ENCODE data around the gene XXYLT1.

Gene XXYLT1

DNA sequence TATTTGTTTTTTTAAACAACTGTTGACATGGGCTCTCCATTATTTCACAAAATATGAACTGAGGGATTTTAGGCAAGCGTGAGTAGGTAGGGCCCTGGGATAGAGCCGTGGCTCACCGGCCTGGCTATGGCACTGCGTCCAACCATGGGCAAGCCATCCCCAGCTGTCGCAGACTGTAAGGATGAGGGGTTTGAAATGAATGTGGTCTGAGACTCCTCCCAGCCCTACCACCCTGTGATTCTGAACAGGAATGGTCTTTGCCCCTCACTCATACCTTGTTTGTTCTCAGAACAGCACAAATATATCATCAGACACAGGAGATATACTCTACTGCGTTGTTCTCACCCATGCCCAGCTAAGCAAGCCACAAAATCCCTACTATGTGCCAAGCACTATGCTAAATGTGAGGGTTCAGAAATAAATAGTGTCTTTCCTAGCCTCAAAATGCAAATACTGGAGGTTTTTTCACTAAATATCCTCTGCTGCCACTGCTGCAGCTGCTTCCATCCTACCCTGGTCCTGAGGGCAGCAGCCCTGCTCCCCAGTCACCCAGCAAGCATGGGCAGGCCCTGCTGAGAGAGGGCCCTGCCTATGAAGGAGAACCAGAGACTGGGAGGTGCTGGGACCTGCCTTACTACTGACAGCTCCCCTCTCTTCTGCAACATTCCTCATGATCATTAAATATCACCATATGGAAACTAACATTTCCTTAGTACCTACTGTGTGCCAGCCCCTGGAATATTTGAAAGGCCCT is 102.8 kb downstream of the XXYLT1 start:
- no peak for DNase-seq (ENCODE audit: low spot score)

DNA sequence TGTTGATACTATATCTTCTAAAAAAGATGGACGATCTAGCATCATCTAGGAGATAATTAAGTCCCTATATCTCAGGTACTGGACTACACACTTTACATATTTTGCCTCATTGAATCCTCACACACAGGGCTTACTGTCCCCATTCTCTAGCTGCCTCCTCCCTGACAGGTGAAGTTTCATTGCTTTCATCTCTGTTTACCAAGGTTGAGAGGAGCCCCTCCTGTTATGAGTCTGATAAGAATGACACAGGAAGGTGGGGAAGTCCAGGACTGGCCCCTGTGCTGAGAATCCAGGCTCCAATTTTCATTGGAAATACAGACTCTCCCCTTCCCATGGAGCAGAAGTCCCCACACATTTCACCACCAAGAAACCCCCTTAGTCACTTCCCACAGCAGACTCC is 105.2 kb downstream of the XXYLT1 start:
- no peak for DNase-seq (ENCODE audit: low spot score)

DNA sequence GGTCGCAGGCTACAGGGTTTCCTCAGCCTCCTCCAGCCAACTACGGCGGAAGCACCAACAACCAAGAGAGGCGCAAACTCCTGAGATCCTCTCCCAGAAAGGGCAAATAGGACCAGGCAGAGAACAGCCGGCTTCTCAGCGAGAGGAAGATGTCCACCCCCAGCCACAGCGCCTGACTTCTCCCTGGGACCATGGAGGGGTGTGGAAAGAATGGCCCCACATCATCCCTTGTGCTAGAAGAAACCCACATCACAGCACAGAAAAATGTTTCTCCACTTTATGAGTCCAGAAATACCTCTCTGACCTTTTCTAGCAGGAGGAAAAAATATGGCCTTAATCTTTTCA is 105.7 kb downstream of the XXYLT1 start:
- DNase-seq (ENCODE audit: low spot score) = no peak

DNA sequence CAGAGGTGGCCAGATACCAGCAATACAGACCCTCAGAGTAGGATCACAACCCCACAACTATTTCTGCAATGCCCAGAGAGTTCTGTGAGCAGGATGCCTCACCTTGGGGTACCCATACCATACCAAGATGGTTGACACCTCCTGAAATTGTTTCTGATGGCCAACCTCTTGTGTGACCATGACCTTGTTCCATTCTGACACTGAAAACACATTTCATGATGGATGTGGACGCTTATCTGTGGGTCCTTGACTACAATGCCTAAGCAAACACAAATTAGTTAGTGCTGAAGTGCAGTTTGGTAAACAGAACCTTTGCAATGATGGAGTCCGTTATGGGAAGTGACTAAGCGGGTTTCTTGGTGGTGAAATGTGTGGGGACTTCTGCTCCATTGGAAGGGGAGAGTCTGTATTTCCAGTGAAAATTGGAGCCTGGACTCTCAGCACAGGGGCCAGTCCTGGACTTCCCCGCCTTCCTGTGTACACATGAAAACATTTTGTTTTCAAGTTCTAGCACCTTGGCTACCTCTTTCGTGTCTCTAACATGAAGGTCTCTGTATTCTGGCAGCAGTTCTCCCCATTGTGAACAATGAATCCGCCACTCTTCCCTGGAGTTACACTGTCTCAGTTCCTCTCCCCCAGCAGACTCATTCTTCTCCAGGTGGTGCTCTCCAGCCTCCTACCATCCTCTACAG is 106.2 kb downstream of the XXYLT1 start:
- DNase-seq (ENCODE audit: low spot score) = no peak

DNA sequence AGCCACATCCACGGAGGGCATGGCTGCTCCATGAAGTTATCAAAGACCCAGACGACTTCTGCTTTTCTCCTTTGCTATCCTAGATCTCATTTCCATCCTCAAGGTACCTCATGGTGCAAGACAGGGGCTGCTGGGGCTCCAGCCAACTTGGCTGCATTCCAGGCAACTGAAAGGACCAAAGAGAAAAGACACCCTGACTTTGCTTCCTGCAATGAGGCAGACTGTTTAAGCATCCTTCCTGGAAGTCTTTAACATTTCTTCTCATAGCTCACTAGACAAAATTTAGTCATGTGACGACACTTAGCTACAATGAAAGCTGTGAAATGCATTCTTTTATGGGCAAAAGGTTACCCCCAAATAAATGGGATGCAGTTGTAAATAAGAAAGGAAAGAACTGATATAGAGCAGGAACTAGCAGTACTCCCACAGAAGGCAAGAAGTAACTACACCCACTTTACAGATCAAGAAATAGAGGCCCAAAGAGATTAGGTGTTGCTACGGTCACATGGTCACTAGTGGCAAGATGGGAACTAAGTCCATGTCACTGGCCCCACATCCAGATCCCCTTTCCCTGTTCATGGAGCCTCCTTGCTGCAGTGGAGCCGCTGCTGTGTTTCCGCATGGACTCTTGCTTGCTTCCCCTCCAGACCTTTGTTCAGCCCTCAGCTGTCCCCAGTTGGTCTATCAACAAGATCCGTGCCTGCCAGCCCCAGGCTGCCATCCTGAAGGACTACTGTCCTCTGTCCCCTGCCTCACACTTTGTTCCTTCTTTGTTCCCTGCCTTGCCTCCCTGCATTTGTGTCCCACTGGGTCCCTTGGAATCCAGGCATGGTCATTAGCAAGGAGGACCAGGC is 107.0 kb downstream of the XXYLT1 start:
- DNase-seq (ENCODE audit: low spot score) = no peak

DNA sequence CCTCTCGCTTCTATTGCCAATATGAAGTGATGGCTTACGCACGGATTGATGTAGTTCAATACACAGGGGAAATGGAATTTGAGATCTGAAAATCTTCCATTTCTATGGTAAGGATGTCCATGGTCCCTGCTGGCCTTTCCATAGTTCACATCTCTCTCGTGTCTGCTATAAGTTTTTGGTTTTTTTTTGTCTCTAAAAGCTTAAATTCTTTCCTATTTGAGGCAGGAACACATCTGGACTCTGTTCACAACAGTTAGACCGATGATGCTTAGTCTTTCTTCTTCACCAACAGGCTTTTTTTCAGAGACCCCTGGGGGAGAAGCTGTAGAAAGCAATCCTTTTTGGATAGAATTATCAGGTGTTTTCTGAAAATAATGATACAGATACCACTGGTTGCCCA is 108.1 kb downstream of the XXYLT1 start:
- DNase-seq (ENCODE audit: low spot score) = no peak

DNA sequence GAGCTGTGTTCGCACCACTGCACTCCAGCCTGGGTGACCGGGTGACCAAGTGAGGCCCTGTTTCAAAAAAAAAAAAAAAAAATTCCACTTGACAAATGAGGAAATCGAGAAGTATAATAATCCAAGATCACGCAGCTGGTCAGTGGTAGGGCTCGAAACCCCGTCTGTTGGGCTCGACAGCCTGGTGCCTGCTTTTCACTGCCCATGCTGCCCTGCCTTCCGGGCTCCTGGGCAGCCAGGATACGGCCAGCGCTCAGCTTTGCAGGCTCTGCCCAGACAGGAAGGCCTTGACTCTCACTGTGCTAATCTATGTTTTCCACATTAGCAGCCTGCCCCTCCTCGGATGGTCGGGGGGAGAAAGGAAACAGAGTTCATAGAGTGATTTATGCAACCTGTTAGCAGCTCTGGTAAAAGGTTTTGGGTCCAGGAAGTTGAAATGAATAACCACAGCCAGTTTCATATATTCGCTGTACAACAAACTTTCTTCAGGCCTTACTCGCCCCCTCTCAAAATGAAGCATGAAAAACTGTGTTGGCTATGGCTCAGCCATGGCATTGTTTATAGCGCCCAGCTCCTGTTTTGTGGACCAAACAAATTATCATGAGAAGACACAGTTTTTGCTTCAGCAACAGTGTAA is 108.8 kb downstream of the XXYLT1 start:
- DNase-seq (ENCODE audit: low spot score) = no peak

DNA sequence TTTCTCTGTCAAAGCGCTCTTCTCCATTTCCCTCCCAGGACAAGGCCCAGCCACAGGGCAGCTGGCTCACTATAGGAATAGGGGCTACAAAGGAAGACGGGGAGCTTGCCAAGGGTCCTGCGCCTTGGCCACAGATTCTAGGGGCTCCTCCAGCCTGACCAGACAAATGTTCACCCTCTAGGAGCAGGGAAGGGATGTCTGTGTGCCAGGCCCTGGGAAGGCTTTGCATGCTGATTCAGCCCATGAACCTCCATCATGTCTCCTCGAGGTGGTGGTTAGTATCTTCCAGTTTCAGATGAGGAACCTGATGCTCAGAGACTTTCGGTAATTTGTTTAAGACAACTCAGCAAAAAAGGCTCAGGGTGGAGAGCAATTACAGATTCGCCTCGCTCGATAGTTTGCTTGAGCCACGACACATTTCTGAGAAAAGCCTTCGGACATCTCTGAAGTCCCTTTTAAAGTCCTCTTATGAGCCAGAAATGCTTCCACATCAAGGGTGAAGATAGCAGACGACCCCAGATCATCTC is 110.0 kb downstream of the XXYLT1 start:
- DNase-seq (ENCODE audit: low spot score) = no peak

DNA sequence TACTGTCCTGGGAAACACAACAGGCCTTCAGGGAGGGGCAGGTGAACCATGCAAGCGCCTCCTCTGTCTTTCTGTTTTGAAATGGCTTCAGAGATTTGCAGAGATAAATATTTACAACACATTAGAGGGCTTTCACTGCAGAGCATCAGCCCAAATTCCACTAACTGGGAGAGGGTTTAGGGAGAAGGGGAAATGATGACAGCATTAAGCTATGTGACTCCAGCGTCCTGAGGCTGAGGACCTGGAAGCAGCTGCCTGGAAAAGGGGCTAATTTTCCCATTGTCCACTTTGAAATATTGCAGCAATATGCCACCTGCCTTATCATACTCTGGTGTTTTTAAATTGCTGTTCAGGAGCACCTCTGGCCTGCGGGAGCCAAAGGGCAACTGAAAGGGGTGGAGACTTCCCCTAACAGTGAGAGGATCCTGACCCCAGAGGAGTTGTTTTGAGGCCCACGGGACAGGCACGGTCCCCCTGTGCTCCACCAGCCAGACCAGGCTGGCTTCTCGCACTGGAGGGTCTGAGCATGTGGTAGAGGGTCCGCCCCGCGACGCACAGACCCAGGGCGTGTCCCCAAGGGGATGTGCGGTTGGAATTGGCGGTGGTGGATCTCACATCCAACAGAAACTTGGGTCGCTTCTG is 110.6 kb downstream of the XXYLT1 start:
- DNase-seq (ENCODE audit: low spot score) = no peak

DNA sequence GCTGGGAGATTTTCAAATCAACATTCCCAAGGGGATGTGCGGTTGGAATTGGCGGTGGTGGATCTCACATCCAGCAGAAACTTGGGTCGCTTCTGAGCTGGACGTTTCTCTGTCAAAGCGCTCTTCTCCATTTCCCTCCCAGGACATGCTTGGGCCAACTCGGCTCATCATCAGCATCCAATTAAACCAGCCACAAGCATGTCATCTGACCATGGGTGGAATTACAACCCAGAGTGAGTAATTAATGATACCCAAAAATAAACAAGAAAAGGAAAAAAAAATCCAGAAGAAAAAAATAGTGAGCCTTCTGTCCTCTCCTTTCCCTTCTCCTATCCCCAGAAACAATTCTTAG is 111.2 kb downstream of the XXYLT1 start:
- DNase-seq (ENCODE audit: low spot score) = no peak

DNA sequence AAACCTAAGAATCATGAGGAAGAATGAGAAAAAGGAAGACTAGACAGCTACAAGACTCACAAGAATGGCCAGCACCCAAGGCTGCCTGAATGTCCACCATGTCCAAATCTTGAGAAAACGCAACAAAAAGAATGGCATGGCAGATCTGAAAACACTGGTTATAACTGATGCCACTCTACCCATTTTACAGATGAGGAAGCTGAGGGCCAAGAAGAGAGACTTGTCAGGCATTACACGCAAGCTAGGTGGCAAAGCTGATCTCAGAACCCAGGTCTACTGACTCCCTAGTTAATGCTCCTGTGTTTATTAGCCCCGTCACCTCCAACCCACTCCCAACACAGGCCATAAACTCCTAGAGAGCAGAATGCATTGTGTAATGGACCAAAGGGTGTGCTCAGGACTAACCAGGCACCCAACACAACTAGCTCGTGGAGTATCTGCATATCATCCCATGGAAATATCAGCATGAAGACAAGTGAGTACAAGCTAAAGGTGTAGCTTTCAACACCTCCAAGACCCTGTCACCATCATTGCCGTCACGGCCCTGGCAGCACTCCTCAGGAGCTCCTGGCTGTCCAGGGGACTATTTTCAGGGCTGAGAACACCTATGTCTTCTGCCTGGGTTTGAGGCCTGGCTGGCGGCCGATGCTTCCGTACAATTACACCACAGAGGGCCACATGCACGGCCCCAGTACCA is 111.7 kb downstream of the XXYLT1 start:
- no peak for DNase-seq (ENCODE audit: low spot score)

DNA sequence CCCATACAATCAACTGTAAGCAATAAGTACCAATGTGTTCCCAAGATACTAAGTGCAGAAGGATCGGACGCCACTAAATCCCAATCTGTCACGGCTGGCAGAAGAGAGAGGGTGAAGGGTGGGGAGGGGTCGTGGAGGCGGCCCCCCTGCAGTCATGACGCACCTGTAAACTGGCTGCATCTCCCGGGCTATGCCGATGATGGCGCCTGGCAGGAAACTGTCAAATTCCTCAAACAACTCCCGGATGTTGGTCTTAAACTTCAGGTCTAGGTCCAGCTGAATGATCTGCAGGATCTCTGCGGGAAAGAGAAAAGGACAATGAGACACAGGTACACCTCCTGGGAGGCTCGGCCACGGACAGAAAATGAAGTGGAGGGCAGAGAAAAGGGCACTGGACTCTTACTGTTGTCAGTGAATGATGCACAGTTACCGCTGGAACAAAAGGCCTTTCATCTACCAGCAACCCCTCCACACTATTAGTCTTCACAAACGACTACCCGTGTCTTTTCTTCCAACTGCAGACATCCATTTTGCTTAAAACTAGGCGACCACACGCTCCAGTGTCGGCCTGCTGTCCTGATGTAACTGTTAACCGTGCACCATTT is 114.6 kb downstream of the XXYLT1 start:
- peak; percentile 90 for DNase-seq (ENCODE audit: low spot score)

DNA sequence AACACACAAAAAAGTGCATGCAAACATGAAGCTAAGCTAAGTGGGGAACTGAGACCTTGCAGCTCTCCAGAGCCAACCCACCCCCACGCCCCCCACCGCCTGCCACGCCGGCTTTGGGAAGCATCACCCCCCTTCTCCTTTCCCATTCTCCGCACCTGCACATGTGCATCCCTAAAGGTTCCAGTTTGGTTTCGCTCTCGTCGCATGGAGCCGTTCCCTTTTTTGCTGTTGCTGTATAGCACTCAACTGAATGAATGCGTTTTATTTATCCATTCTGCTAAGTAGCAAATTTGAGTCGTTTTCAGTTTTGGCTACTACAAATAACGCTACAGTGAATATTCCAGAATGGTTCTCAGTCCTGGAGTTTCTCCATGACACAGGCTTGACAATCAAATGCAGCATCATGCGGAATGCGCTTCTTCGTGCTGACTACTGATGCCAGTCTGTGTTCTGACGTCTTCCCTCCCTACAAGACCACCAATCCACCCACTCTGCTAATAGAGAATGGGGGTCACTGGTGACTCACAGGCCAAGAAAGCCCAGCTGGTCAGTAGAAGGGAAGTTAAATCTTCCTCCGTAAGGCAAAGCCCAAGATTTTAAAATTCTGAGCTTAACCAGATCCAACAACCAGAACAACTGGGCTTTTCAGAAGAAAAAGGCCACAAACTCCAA is 115.3 kb downstream of the XXYLT1 start:
- no peak for DNase-seq (ENCODE audit: low spot score)

DNA sequence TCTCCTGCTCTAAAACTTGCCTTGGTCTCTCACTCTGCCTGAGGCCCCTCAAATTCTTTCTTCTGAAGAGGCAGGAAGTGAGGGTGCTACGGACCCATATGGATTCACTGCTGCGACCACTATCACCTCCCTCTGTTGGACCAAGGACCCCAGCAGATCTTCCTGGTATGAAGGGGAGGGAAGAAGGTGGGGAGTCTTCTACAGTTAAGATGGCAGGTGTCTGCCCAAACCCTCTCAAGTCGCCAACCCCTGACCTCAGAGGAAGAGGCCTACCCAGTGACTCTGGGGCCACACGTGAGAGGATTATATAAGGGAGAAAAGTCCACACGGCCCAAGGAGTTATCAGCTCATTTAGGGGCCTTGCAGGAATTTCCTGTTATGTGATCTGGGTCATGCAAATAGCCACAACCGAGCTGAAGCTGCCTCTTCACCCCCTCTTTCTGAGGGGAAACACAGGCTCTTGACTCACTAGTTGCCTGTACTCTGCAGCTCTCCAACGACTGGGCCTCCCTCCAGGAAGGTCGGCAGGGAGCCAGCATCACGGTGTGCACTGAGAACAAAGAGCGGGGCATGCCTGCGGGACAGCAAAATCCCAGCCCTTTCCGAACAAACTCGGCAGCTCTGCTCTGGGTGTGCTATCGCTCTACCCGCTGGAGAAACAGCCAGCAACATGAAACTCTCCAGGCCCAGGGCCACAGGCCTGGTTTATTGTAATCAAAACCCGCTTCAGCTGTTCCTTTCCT is 116.0 kb downstream of the XXYLT1 start:
- peak; percentile 59 for DNase-seq (ENCODE audit: low spot score)

DNA sequence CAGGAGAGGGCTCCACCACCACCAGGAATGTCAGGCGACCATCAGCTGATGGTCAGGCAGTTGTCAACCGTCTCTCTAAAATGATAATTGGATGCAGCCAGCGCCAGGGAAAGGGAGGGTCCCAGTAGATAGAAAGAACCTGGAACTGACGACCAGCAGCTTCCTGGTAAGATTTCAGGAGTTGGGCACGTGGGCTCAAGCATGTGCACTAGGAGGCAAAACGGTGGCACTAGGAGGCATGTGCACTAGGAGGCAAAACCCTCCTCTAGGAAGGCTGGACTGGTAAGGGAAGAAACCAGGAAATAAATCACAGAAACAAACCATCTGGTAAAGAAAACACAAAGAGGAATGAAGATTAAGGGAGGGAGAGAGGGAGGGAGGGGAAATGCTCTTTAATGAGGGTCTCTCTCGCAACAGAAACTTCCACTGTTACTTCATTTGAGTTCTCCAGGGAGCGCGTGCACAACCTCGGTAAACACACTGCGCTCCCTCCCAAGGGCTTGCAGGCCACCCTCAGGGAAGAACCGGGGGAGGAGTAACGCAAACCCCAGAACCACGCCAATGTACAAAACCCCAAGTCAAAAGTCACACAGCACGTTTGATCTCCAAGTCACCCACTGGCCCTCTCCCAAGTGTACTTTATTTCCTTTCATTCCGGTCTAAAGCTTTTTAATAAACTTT is 116.7 kb downstream of the XXYLT1 start:
- no peak for DNase-seq (ENCODE audit: low spot score)

DNA sequence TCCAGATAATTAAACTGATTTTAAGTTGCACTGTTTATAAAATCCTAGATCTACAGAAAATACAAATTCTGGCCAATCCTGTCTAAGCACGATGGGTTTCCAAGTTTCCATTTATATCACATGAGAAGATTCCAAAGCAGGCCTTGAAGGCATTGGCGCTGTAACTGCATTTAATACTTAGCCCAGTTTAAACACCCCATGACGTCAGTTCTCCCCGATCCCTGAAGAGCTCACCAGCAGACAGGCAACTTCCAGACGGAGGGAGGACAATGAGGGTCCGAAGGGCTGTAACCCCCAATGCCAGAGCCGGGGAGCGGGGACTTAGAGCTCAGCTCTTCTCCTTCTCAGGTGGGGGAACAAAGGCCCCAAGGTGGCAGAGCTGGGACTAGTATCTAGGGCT is 117.3 kb downstream of the XXYLT1 start:
- no peak for DNase-seq (ENCODE audit: low spot score)

DNA sequence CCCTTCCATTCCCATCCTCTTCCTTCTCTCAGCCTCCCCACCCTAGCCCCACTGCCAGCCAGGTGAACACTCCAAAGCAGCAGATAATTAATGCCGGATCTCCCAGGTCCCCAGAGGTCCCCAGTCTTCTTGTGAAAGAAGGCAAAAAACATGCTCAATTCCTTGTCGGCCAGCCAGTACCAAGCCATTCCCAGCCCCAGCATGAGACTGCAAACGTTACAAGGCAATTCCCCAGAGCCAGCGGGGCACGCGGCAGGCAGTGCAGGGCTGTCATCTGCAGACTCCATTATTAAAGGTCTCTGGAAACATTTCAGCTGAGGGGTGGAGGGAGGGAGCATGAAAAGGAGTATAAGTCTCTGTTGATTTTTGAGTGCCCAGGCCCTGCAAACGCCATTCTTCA is 117.8 kb downstream of the XXYLT1 start:
- no peak for DNase-seq (ENCODE audit: low spot score)

DNA sequence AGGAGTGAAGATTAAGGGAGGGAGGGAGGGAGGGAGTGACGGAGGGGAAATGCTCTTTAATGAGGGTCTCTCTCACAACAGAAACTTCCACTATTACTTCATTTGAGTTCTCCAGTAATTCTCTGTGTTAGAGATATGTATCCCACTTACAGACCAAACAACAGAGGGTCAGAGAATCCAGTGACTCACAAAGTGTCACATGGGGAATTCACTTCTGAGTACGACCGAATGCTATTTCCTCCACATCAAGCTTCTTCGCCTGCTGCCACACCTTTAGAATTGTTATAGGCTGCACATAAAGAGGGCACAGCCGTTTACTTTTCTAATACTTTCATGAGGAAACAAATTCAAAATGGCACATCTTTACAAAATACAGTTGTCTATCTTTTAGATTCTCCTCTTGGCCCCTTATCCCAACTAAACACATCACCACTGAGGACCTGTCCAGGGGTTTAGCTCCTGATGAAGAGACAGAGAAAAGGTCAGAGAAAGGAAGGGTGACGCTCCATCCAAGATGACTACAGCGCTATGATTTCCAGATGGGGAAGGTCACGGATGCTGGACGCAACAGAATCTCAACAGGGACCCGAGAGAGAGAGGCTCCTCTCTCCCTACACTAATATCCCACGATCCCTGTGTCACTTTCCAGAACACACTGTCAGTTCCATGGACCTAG is 119.0 kb downstream of the XXYLT1 start:
- no peak for DNase-seq (ENCODE audit: low spot score)
